Gastroesophageal sphincter (tissue), 3 donors: Measurements from ENCODE around the gene C2CD2L.

Experiments
- CTCF ChIP-seq, 4 experiments: fragments of 200-600 bp in 2 of 4; fragments of 450-650 bp in 2 of 4; sonication (generic) in 1 of 4; IDR thresholded peaks; one replicate each; pipeline ENCODE4 v1.5.1; 2017 to 2019; ENCODE audit warnings: antibody characterized with exemption in 4 of 4, mild to moderate bottlenecking in 2 of 4, moderate library complexity in 2 of 4
- POLR2A ChIP-seq, 2 donors: fragments of 450-650 bp; IDR thresholded peaks; one replicate each; pipeline ENCODE4 v1.6.1; 2017; ENCODE audit warnings: antibody characterized with exemption in 2 of 2, mild to moderate bottlenecking in 2 of 2, moderate library complexity in 1 of 2

- no peak for TF ChIP-seq CTCF (IDR thresholded peaks at IDR 0.05)
- no peak for TF ChIP-seq POLR2A (IDR thresholded peaks at IDR 0.05)
Observed at GRCh38 chr11:119092880-119093842, 14.0 kb upstream of the C2CD2L start.
